Rectal smooth muscle tissue (tissue), 1 donor: ENCODE results near the gene AGR3.
A peak's percentile ranks its signal among the peaks of the same experiment; 100 is the strongest.

ENCODE experiments used
- H3K27ac ChIP-seq: one replicate; pipeline ENCODE4 v1.7.0; 2013; ENCODE audit warnings: low read depth, low read length, inconsistent platforms
- H3K27me3 ChIP-seq: one replicate; pipeline ENCODE4 v1.7.0; 2013; ENCODE audit warnings: low read length; ENCODE audit not compliant: control insufficient read depth, insufficient read depth
- H3K36me3 ChIP-seq: one replicate; pipeline ENCODE4 v1.7.0; 2013; ENCODE audit warnings: low read length; ENCODE audit not compliant: control insufficient read depth, insufficient read depth
- H3K4me1 ChIP-seq: one replicate; pipeline ENCODE4 v1.7.0; 2013; ENCODE audit warnings: low read length; ENCODE audit not compliant: control insufficient read depth, insufficient read depth
- H3K4me3 ChIP-seq: one replicate; pipeline ENCODE4 v1.7.0; 2013; ENCODE audit warnings: low read length
- H3K9ac ChIP-seq: one replicate; pipeline ENCODE4 v1.7.0; 2013; ENCODE audit warnings: low read length

The AGR3 gene

GRCh38 chr7:16881844-16882243, at the start of gene AGR3:
Gene AGR3 (minus strand): TSS chr7:16881983. CDS start chr7:16878618, 3,365 bp downstream.
- Histone ChIP-seq H3K4me3 (peak within 1 kb of the TSS; percentile 38), H3K9ac (no peak within 1 kb of the TSS), H3K27me3 (no peaks in the 10 kb centered on the region), H3K36me3 (no peaks in the 10 kb centered on the region), H3K27ac (no peak within 1 kb of the TSS), H3K4me1 (no peaks in the 10 kb centered on the region)

DNA sequence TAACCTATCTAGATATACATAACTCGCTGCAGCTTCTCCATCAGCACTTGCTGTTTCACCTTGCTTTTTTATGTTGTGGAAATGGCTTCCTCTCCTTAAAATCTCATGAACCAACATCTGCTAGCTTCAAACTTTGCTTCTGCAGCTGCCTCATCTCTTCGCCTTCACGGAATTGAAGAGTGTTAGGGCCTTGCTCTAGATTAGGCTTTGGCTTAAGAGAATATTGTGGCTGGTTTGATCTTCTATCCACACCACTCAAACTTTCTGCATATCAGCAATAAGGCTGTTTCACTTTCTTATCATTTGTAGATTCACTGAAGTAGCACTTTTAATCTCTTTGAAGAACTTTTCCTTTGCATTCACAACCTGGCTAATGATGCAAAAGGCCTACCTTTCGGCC, 49.2 kb upstream of the AGR3 start:
- no peaks in the 10 kb centered on the region for H3K27me3 ChIP-seq
- H3K9ac ChIP-seq: no peak overlapping the region
- H3K27ac ChIP-seq: no peak overlapping the region
- H3K4me3 ChIP-seq: no peak overlapping the region
- no peaks in the 10 kb centered on the region for H3K36me3 ChIP-seq
- no peaks in the 10 kb centered on the region for H3K4me1 ChIP-seq

GRCh38 chr7:16929146-16929762, 47.5 kb upstream of the AGR3 start:
- Histone ChIP-seq H3K4me3 (no peak overlapping the region), H3K27ac (no peak overlapping the region), H3K36me3 (no peaks in the 10 kb centered on the region)

DNA sequence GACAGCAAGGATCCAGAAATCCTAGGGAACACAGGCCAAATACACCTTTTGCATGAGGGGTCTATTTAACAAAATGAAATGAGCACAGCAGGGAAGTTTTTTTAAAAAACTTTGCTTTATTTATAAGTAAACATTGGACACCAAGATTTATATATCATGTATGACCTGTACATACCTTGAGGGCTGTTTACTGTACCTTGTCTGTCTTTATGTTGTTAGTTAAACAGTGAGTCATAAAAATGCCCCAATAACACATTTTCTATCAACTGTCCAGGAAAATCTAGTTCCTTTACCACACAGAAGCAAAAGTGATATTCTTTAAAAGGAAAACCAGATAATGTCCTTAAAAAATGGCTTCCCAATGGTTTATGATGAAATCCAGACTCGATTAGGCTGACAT, 45.1 kb upstream of the AGR3 start:
- H3K36me3 ChIP-seq: no peaks in the 10 kb centered on the region
- H3K4me3 ChIP-seq: no peak overlapping the region
- no peaks in the 10 kb centered on the region for H3K27me3 ChIP-seq
- no peaks in the 10 kb centered on the region for H3K4me1 ChIP-seq
- no peak overlapping the region for H3K27ac ChIP-seq
- H3K9ac ChIP-seq: no peak overlapping the region

More at GRCh38 chr7:16929146-16929762, 47.5 kb upstream of the AGR3 start:
- Histone ChIP-seq H3K27me3 (no peaks in the 10 kb centered on the region), H3K4me1 (no peaks in the 10 kb centered on the region), H3K9ac (no peak overlapping the region)

DNA sequence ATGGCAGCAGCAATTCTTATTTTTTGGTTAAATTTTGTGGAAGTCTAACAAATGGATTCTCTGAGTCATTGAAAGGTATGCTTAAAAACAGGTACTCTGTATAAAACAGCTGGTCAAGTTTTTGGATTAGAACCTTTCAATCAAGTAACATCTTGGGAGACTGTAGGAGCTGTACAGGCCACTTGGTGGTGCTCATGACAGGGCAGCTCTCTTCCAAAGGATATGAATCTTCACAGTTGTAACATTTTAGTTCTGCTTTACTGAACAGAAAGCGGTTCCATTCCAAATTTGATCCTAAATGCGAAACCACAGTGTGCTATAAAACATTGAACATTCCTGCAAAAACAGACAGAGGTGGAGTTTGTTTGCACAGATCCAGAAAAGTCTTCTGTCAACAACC, 44.5 kb upstream of the AGR3 start:
- H3K4me1 ChIP-seq: no peaks in the 10 kb centered on the region
- no peak overlapping the region for H3K27ac ChIP-seq
- no peak overlapping the region for H3K9ac ChIP-seq
- H3K4me3 ChIP-seq: no peak overlapping the region
- no peaks in the 10 kb centered on the region for H3K36me3 ChIP-seq
- H3K27me3 ChIP-seq: no peaks in the 10 kb centered on the region

- no peak overlapping the region for H3K4me3 ChIP-seq
- H3K36me3 ChIP-seq: no peaks in the 10 kb centered on the region
- no peak overlapping the region for H3K9ac ChIP-seq
- H3K27me3 ChIP-seq: no peaks in the 10 kb centered on the region
- no peak overlapping the region for H3K27ac ChIP-seq
- H3K4me1 ChIP-seq: no peaks in the 10 kb centered on the region
Observed at GRCh38 chr7:16925609-16926008, 43.8 kb upstream of the AGR3 start.

GRCh38 chr7:16923019-16923418, 41.2 kb upstream of the AGR3 start:
- H3K4me3 ChIP-seq: no peak overlapping the region
- no peaks in the 10 kb centered on the region for H3K36me3 ChIP-seq
- H3K27ac ChIP-seq: no peak overlapping the region
- no peaks in the 10 kb centered on the region for H3K4me1 ChIP-seq
- H3K9ac ChIP-seq: no peak overlapping the region
- no peaks in the 10 kb centered on the region for H3K27me3 ChIP-seq

DNA sequence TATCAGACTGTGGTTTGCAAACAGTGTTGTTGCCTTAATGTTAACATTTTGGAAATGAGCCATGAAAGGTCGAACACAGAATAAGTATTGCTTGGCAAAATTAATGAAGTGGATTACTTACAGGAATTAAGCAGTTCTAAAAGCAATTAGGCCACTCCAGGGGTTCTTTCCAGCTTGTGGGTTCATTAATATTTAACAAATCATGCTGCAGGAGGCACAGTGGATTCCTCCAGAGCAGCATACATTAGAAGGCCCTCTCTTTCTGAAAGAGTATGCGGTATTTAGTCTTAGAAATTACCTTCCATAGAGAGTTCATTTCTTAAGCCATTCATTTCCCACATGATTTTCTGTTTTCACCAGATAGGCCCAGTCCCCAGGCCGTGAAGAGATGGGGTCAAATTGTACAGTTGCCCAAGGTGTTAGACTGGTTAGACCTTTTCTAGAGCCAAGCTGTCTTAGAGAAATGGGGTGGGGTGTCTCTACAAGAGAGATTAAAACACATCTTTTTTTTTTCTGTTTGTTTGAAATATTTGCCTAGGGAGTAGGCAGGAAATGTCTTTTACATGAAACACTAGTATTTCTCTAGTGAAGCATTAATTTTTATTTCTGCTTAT, 40.0 kb upstream of the AGR3 start:
- Histone ChIP-seq H3K27ac (no peak overlapping the region), H3K9ac (no peak overlapping the region), H3K4me1 (no peaks in the 10 kb centered on the region), H3K27me3 (no peaks in the 10 kb centered on the region), H3K4me3 (no peak overlapping the region), H3K36me3 (no peaks in the 10 kb centered on the region)

- Histone ChIP-seq H3K4me3 (no peak overlapping the region), H3K27me3 (no peaks in the 10 kb centered on the region), H3K36me3 (no peaks in the 10 kb centered on the region), H3K27ac (no peak overlapping the region), H3K9ac (no peak overlapping the region), H3K4me1 (no peaks in the 10 kb centered on the region)
Observed at GRCh38 chr7:16921151-16921550, 39.4 kb upstream of the AGR3 start.

GRCh38 chr7:16919440-16919839, 37.7 kb upstream of the AGR3 start:
- Histone ChIP-seq H3K9ac (no peak overlapping the region), H3K27me3 (no peaks in the 10 kb centered on the region), H3K4me1 (no peaks in the 10 kb centered on the region), H3K27ac (no peak overlapping the region), H3K4me3 (no peak overlapping the region), H3K36me3 (no peaks in the 10 kb centered on the region)

- H3K9ac ChIP-seq: no peak overlapping the region
- no peak overlapping the region for H3K4me3 ChIP-seq
- no peaks in the 10 kb centered on the region for H3K27me3 ChIP-seq
- no peaks in the 10 kb centered on the region for H3K36me3 ChIP-seq
- no peak overlapping the region for H3K27ac ChIP-seq
- H3K4me1 ChIP-seq: no peaks in the 10 kb centered on the region
Observed at GRCh38 chr7:16918288-16918895, 36.6 kb upstream of the AGR3 start.

- Histone ChIP-seq H3K9ac (no peak overlapping the region), H3K27me3 (no peaks in the 10 kb centered on the region), H3K4me3 (no peak overlapping the region), H3K36me3 (no peaks in the 10 kb centered on the region), H3K27ac (no peak overlapping the region), H3K4me1 (no peaks in the 10 kb centered on the region)
Observed at GRCh38 chr7:16916738-16917137, 35.0 kb upstream of the AGR3 start.
